NK-92 (cell line): ENCODE results near the gene RNF103.
A peak's percentile ranks its signal among the peaks of the same experiment; 100 is the strongest.

Source experiments
- DNase-seq: peaks from one replicate; lab custom pipeline; 2025; ENCODE audit not compliant: unreplicated experiment; lab: John Stamatoyannopoulos, UW

Gene RNF103

DNA sequence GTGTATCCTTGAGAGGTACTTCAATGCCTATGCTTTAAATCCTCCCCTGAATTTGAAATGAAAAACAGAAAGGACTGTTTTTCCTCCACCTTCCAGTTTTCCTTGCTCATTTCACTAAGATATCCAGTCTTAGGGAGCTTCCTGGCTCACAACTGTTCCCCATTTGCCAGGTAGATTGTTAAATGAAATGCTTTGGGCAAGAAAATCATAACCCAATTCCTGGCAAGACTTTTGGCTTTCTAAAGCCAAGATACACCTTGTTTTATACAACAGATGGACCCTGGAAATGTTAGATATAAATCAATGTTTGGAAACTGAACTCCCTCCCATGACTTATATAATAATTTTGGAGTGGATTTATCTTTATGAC lies 56.9 kb downstream of the RNF103 start:
- DNase-seq: no peak

DNA sequence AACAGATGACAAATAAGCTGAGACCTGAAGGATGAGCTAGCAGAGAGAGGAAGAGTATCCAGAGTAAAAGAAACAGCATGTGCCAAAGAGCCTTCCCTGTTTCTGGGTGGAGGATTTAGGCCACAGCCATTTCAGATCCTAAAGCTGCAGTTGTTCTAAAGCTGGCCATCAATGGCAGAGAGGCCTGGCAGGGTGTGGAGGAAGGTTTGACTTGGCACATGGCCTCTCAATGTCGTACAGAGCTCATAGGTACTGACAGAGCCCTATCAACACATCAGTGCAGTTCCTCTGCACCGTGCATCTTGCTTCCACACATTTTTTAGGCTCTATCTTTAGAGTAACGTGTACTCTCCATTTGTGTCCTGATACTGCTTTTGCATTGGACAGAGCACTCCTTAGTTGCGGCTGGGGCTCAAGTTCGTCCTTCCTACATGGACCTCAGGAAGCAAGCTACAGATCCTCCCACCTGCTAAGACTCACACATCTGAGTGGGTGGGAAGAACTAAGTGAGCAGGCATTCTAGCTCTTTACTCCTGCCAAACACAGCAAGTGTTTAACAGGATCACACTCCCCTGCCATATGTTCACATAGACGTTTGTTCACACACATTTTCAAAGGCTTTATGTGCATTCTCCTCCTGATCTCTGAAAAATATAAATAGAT lies 57.4 kb downstream of the RNF103 start:
- no peak for DNase-seq

DNA sequence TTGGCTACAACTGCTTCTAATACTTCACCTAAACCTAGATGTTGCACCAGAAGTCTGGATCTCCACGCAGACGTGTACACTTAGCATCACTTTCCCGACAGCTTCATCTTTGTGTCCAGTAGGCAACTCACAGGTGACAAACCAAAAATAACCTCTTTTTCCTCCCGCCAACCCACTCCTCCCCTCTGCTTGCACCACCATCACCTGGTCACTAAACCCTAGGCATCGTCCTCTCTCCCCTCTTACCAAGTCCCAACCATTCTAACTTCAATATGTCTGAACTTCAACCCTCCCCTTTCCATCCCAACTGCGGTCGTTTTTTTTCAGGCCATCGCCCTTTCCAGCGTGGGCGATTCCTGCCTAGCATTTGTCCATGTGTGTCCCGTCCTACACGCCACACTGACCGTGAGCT lies 60.0 kb downstream of the RNF103 start:
- DNase-seq: no peak

DNA sequence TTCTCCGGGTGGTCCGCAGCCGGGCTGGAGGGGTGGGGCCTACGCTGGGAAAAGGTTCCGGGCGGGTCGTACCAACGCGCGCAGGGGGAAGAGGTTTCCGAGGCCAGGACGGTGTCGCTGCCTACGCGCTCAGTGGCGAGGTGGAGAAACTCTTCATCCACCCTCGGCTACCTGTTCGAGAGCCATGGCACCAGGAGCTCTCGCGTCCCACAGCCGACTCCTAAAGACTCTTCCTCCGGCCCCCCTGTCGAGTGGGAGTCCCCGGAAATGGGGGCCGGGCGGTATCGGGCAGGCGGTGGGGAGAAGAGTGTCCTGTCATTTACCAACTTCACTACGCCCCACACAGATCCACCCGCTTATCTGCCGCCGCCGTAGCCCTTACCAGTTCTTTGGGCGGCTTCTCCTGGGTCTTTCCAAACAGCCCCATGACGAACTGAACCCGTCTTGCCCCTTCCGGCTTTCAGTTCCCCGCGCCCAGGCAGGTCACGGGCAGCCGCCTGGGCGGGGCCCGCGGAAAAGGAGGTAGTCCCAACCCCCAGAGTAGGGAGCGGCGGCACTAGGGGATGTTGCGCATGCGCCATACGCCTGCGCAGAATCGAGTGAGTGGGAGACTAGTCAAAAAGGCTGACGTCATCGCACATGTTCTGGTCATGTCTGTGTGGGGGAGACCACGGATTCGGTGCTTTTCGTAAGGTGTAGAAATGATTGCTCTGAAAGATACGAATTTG lies 60.6 kb downstream of the RNF103 start, which contains the start of gene CHMP3:
Gene CHMP3, minus strand, starts transcription at position 522 of the 728 bp plus-strand sequence. Its CDS starts 95 bp downstream, at position 427.
- peak; percentile 85 for DNase-seq

DNA sequence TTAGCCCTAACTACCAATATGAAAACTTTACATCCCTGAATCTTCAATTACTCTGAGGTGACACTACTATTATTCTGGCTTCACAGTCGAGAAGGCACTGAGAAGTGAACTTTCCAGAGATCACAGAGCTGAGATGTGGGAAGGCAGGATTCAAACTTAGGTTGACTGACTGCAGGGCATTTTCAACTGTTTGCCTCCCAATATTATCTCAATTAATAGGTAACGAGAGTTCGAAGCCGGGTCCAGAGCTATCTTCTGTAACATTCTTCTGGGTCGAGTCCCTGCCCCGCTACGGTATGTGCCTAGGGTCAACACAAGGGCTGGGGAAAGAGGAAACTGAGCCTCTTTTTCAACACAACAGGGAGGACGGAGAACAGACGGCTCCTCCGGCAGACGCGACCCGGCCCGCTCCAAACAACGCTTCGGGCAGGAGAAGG lies 61.2 kb downstream of the RNF103 start:
- DNase-seq: no peak

DNA sequence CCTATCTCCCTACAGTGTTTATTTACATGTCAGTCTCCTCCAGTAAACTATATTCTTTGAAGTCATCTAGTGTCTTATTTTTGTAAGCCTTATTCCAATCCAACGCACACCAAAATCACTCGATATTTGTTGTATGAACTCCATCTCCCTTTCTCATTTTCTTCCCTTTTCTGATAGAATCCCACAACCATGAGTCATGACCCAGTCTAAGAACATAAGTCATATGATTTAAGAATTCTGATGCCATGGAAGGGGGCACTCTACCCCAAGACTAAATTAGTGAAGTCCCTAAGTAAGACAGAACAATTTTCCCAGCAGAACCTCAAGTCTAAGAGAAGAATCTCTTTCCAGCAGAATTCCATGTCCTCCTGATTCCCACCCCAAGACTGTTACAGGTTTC lies 65.8 kb downstream of the RNF103 start:
- no peak for DNase-seq

DNA sequence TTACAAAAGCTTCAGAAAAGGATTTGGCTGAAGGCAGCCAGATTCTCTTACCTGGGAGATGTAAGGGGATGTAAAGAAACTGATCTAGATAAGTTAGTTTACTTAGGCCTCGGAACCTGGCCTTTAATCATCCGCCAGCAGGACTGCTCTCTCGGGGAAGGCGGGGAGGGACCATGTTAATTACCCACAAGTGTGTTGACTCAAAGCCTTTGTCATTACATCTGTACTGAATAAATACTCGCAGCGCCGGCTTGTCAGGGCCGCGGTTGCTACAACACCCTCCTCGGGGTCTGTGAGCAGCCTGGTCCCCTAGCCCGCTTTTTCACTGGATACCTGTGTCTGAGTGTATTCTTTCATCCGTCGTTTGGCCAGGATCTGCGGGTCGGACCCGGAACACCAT lies 67.2 kb downstream of the RNF103 start:
- DNase-seq: no peak
